K562 (cell line): ENCODE measurements around the gene SPNS1. TPM values are rescaled to one million over a fixed set of nuclear protein-coding genes. Genes with fewer than 3 reads are reported as not detected.

ENCODE experiments used
- ATAC-seq: fragments of 200-7000 bp; cut with Tn5 transposase; 3 replicates; pipeline ENCODE4 v1.9.1; 2020; ENCODE audit warnings: moderate library complexity
- BruUV-seq: library from RNA; stranded (reverse); fragments of 400-500 nt; replicated peaks from 2 replicates; lab custom pipeline; 2021; lab: Mats Ljungman, UMichigan
- CTCF ChIA-PET: fragments of 300-600 bp; formaldehyde crosslinking; extraction: SDS; loops from one replicate; lab custom pipeline; 2021; ENCODE audit warnings: low intra/inter-chr PET ratio; lab: Yijun Ruan, JAX
- POLR2A ChIA-PET: fragments of 300-600, 350-650 bp; sonication (Branson Sonifier 250); formaldehyde crosslinking; extraction: SDS; loops from one replicate; lab custom pipeline; 2021; ENCODE audit warnings: antibody characterized with exemption, inconsistent platforms; lab: Yijun Ruan, JAX
- DNase-seq, 4 experiments: peaks; one replicate each; pipeline versions ENCODE4 v3.0.0 to v3.0.0-alpha.2; 2011 to 2018; ENCODE audit warnings: low spot score in 3 of 4, mixed read lengths in 3 of 4; ENCODE audit errors: extremely low read depth in 1 of 4
- FAIRE-seq: peaks from 2 replicates; lab custom pipeline; 2011; peaks lifted over from hg19 to GRCh38; lab: Jason Lieb, UNC
- H2AFZ ChIP-seq: 2 replicates; pipeline ENCODE4 v1.6.0; 2011; ENCODE audit warnings: low read depth, low read length, control low read depth, inconsistent platforms
- H3K27ac ChIP-seq: fragments of 200-600 bp; 3 replicates; pipeline ENCODE4 v1.8.0; 2011; ENCODE audit warnings: low read depth, mild to moderate bottlenecking, control low read depth, inconsistent platforms, low read length, moderate library complexity, mixed read lengths; ENCODE audit errors: extremely low read depth
- H3K27me3 ChIP-seq, 2 experiments: fragments of 300-600 bp in 1 of 2; 2 replicates in 1 of 2; 3 replicates in 1 of 2; pipeline versions ENCODE4 v1.6.0 to v1.8.0; 2011; ENCODE audit warnings: inconsistent platforms in 2 of 2, low read length in 2 of 2, mild to moderate bottlenecking in 1 of 2, mixed read lengths in 1 of 2, moderate library complexity in 1 of 2; ENCODE audit not compliant: control insufficient read depth in 2 of 2, insufficient read depth in 2 of 2
- H3K36me3 ChIP-seq: fragments of 300-600 bp; 3 replicates; pipeline ENCODE4 v1.8.0; 2011; ENCODE audit warnings: mild to moderate bottlenecking, low read length, inconsistent platforms; ENCODE audit not compliant: control insufficient read depth, insufficient read depth
- H3K4me1 ChIP-seq, 2 experiments: fragments of 200-600 bp in 1 of 2; replicated peaks in 1 of 2; 2 replicates in 1 of 2; 3 replicates in 1 of 2; pipeline versions ENCODE4 v1.5.1 to v1.8.0; 2011; ENCODE audit warnings: inconsistent platforms in 2 of 2, low read length in 2 of 2, mild to moderate bottlenecking in 1 of 2, mixed read lengths in 1 of 2, moderate library complexity in 1 of 2; ENCODE audit not compliant: control insufficient read depth in 2 of 2, insufficient read depth in 2 of 2
- H3K4me2 ChIP-seq: 2 replicates; pipeline ENCODE4 v1.6.1; 2011; ENCODE audit warnings: low read length, control low read depth, inconsistent platforms, mixed read lengths; ENCODE audit not compliant: insufficient read depth
- H3K4me3 ChIP-seq: fragments of 200-600 bp; sonication (generic), shearing (Covaris generic); 2 replicates; pipeline ENCODE4 v1.5.1; 2016; ENCODE audit warnings: control low read depth, inconsistent platforms
- H3K79me2 ChIP-seq: fragments of 200-600 bp; 3 replicates; pipeline ENCODE4 v1.8.0; 2011; ENCODE audit warnings: low read length, inconsistent platforms; ENCODE audit not compliant: control insufficient read depth, insufficient read depth
- H3K9ac ChIP-seq, 2 experiments: 2 replicates each; pipeline versions ENCODE4 v1.6.0 to v1.6.1; 2011; ENCODE audit warnings: low read depth in 2 of 2, low read length in 2 of 2, control low read depth in 1 of 2, inconsistent platforms in 1 of 2, mild to moderate bottlenecking in 1 of 2, mixed read lengths in 1 of 2; ENCODE audit not compliant: insufficient read depth in 1 of 2
- H3K9me1 ChIP-seq: one replicate; pipeline ENCODE4 v1.6.0; 2011; ENCODE audit warnings: inconsistent platforms, mild to moderate bottlenecking, low read length, moderate library complexity; ENCODE audit not compliant: control insufficient read depth, insufficient read depth
- H3K9me3 ChIP-seq: replicated peaks from 2 replicates; pipeline ENCODE4 v1.5.1; 2011; ENCODE audit warnings: low read depth, low read length, inconsistent platforms; ENCODE audit not compliant: control insufficient read depth, insufficient read depth
- H4K20me1 ChIP-seq: replicated peaks from 2 replicates; pipeline ENCODE4 v1.6.1; 2011; ENCODE audit warnings: low read length, inconsistent platforms, mixed read lengths; ENCODE audit not compliant: control insufficient read depth, insufficient read depth
- BHLHE40 ChIP-seq: IDR thresholded peaks from 2 replicates; pipeline ENCODE4 v1.6.1; 2011; ENCODE audit warnings: low read length, improper control_type of control experiment
- FOXJ3 ChIP-seq: sonication (generic); formaldehyde crosslinking; IDR thresholded peaks from 2 replicates; pipeline ENCODE4 v1.4.0; 2020; ENCODE audit warnings: mild to moderate bottlenecking, missing genetic modification reagents
- NONO ChIP-seq, 2 experiments: fragments of 200-400 bp in 1 of 2; fragments of 450-650 bp in 1 of 2; formaldehyde crosslinking in 1 of 2; IDR thresholded peaks; 2 replicates each; pipeline ENCODE4 v1.6.1; 2017; ENCODE audit warnings: low read depth in 2 of 2, mild to moderate bottlenecking in 2 of 2, moderate library complexity in 2 of 2, low read length in 1 of 2
- SETDB1 ChIP-seq: IDR thresholded peaks from one replicate; pipeline ENCODE4 v1.6.1; 2012; ENCODE audit warnings: low read length, control low read depth, inconsistent platforms
- ZNF696 ChIP-seq: fragments of 250-450 bp; sonication (Bioruptor Pico); conservative IDR thresholded peaks from 2 replicates; pipeline ENCODE4 v1.4.0; 2020; ENCODE audit warnings: mild to moderate bottlenecking, moderate library complexity
- WGBS: fragments of 100-300 bp; shearing (Covaris generic); methylation state at CpG from one replicate; pipeline ENCODE4 v1.1.6; 2016; ENCODE audit warnings: low coverage, mixed read lengths; ENCODE audit not compliant: insufficient coverage; ENCODE audit errors: missing lambda C conversion rate; 5-methylcytosine and 5-hydroxymethylcytosine counted together
- in situ Hi-C: fragments of 300-500 bp; cut with MboI; formaldehyde crosslinking; loops from 4 replicates; pipeline ENCODE4 v1.15.0; 2018; ENCODE audit warnings: inconsistent platforms, mixed read lengths
- intact Hi-C: fragments of 100-400 bp; cut with micrococcal nuclease; formaldehyde crosslinking; loops from 2 replicates; pipeline ENCODE4 v1.14.2; 2022
- polyA plus RNA-seq, 8 experiments: library from polyadenylated mRNA; depleted of rRNA in 4 of 8; stranded (reverse) in 5 of 8; unstranded in 3 of 8; fragments of >200 nt; fragmentation: Nextera tagmentation in 2 of 8; fragmentation: Illumina TruSeq in 1 of 8; extraction: Ambion mirVana in 2 of 8; extraction: Trizol in 1 of 8; gene quantifications; 2 replicates each; pipeline versions ENCODE4 v1.2.1 to v1.2.3, GENCODE V29; 2011 to 2014; ENCODE audit warnings: inconsistent platforms in 1 of 8, missing spikeins in 1 of 8
- total RNA-seq, 7 experiments: library from RNA; depleted of rRNA in 6 of 7; stranded (reverse); fragments of >200 nt in 6 of 7; fragmentation: Illumina TruSeq in 2 of 7; extraction: Trizol in 2 of 7; gene quantifications; 2 replicates each; pipeline versions ENCODE4 v1.2.1 to v1.2.3, GENCODE V29; 2011 to 2021; ENCODE audit warnings: low replicate concordance in 1 of 7
- TF ChIP-seq, protein P1 (sequence below): fragments of 450-650 bp; IDR thresholded peaks from 2 replicates; pipeline ENCODE4 v1.7.1; 2018; ENCODE audit warnings: mild to moderate bottlenecking, low read depth; ENCODE audit not compliant: partially characterized antibody
- TF ChIP-seq, protein P2 (sequence below), 3 experiments: IDR thresholded peaks in 2 of 3; conservative IDR thresholded peaks in 1 of 3; 2 replicates each; pipeline ENCODE4 v1.5.1; 2011 to 2012; ENCODE audit warnings: low read length in 3 of 3, mild to moderate bottlenecking in 3 of 3, control low read depth in 2 of 3, improper control_type of control experiment in 1 of 3, inconsistent platforms in 1 of 3, low read depth in 1 of 3, mixed read lengths in 1 of 3, moderate library complexity in 1 of 3; ENCODE audit not compliant: insufficient read depth in 2 of 3
- TF ChIP-seq, protein P3 (sequence below): fragments of 250-450 bp; sonication (Bioruptor Pico); IDR thresholded peaks from 2 replicates; pipeline ENCODE4 v1.4.0; 2020

The SPNS1 gene
- total and polyA plus RNA-seq, 9 of the 15 experiments (the other 6 are each of a cell fraction or from before 2014, with no cell fraction given): 0.58 to 64.9 (median 13.7) TPM

DNA sequence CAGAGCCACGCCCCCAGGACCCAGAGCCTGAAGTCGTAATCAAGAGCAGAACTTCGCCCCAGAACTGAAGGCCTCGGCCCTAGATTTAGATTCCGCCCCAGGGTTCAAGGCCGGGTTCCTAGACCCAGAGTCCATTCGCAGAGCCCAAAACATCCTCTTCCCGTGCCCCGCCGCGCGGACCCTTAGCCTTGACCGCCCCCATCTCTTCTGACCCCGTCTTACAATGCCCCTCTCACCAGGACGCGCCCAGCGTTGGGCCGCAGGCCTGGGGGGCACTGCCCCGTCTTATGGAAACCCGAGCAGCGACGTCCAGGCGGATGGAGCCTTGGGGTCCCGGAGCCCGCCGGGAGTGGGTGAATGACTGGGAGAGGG, 37.8 kb upstream of the SPNS1 start (continued):
- TF ChIP-seq FOXJ3 (CRISPR knock-in tag): no peak
- no peak for TF ChIP-seq SETDB1
- TF ChIP-seq, protein P1, sequence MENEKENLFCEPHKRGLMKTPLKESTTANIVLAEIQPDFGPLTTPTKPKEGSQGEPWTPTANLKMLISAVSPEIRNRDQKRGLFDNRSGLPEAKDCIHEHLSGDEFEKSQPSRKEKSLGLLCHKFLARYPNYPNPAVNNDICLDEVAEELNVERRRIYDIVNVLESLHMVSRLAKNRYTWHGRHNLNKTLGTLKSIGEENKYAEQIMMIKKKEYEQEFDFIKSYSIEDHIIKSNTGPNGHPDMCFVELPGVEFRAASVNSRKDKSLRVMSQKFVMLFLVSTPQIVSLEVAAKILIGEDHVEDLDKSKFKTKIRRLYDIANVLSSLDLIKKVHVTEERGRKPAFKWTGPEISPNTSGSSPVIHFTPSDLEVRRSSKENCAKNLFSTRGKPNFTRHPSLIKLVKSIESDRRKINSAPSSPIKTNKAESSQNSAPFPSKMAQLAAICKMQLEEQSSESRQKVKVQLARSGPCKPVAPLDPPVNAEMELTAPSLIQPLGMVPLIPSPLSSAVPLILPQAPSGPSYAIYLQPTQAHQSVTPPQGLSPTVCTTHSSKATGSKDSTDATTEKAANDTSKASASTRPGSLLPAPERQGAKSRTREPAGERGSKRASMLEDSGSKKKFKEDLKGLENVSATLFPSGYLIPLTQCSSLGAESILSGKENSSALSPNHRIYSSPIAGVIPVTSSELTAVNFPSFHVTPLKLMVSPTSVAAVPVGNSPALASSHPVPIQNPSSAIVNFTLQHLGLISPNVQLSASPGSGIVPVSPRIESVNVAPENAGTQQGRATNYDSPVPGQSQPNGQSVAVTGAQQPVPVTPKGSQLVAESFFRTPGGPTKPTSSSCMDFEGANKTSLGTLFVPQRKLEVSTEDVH: no peak

DNA sequence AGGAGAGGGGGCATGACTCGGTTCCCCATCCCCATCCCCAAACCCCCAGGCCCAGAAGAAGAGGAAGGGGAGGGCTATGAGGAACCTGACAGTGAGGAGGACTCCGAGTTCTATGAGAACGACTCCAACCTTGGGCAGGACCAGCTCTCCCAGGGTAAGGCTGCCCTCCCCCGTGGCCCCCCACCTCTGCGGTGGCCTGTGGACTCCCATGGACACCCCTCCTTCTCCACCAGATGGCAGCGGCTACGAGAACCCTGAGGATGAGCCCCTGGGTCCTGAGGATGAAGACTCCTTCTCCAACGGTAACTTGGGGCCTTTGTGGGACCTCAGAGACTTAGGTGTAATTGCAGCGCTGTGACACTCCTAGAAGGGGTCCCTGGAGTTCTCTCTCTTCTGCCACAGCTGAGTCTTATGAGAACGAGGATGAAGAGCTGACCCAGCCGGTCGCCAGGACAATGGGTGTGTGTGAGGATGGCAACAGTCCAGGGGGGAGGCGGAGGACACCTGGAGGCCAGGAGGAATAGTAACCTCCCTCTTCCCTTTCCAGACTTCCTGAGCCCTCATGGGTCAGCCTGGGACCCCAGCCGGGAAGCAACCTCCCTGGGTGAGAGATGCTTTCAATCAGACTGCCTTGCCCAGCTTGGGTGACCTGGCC, 37.2 kb upstream of the SPNS1 start:
- Histone ChIP-seq H3K4me2 (no peak overlapping the region), H3K36me3 (no peaks in the 10 kb centered on the region), H3K27me3 (no peaks in the 10 kb centered on the region), H3K4me1 (peaks cover 8 to 44% of the 10 kb centered on the region in 2 experiments; a peak in 4 of 5 replicates), H3K27ac (no peak overlapping the region), H3K4me3 (no peak overlapping the region), H3K9me1 (no peaks in the 10 kb centered on the region), H3K9ac (peak overlapping the region in 1 of 2 experiments; percentile 72; a peak in 3 of 4 replicates), H2AFZ (peak overlapping the region; percentile 89), H4K20me1 (no peaks in the 10 kb centered on the region), H3K9me3 (no peaks in the 10 kb centered on the region), H3K79me2 (peaks cover 9% of the 10 kb centered on the region)
- DNase-seq (no peak), FAIRE-seq (no peak), ATAC-seq (0 out of 3 replicates have a peak, but pooled peaks have one; percentile 5)
- BruUV-seq: no TSS peak
- ChIA-PET CTCF (interaction anchor here (1.4 kb wide), 1 partner anchor 8 kb away, joined by 4 read pairs; no protein-coding TSS in a partner anchor), POLR2A (interaction anchor here (1.2 kb wide), 1 partner anchor 97 kb away, joined by 4 read pairs; no protein-coding TSS in a partner anchor)
- intact Hi-C loops: loop anchor here (5.0 kb wide), 1 partner anchor 55 kb away; no protein-coding TSS in a partner anchor
- WGBS: 62% methylated on average over 12 of the region's 14 CpGs
- in situ Hi-C loops: loop anchor here (25.0 kb wide), 1 partner anchor 500 kb away; no protein-coding TSS in a partner anchor
- TF ChIP-seq, protein P2, sequence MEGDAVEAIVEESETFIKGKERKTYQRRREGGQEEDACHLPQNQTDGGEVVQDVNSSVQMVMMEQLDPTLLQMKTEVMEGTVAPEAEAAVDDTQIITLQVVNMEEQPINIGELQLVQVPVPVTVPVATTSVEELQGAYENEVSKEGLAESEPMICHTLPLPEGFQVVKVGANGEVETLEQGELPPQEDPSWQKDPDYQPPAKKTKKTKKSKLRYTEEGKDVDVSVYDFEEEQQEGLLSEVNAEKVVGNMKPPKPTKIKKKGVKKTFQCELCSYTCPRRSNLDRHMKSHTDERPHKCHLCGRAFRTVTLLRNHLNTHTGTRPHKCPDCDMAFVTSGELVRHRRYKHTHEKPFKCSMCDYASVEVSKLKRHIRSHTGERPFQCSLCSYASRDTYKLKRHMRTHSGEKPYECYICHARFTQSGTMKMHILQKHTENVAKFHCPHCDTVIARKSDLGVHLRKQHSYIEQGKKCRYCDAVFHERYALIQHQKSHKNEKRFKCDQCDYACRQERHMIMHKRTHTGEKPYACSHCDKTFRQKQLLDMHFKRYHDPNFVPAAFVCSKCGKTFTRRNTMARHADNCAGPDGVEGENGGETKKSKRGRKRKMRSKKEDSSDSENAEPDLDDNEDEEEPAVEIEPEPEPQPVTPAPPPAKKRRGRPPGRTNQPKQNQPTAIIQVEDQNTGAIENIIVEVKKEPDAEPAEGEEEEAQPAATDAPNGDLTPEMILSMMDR (IDR thresholded peaks at IDR 0.05 in 2 of 3, conservative IDR thresholded peaks at IDR 0.05 in 1 of 3; ENCODE audit: insufficient read depth in 2 of 3, low read depth in 1 of 3, low read length in 3 of 3): peak in 2 of 3 experiments; percentile 5 to 17; a peak in 1 of 6 replicates
- TF ChIP-seq BHLHE40: no peak
- TF ChIP-seq NONO (IDR thresholded peaks at IDR 0.05; ENCODE audit: low read depth in 2 of 2, low read length in 1 of 2): no peak
- TF ChIP-seq, protein P3, sequence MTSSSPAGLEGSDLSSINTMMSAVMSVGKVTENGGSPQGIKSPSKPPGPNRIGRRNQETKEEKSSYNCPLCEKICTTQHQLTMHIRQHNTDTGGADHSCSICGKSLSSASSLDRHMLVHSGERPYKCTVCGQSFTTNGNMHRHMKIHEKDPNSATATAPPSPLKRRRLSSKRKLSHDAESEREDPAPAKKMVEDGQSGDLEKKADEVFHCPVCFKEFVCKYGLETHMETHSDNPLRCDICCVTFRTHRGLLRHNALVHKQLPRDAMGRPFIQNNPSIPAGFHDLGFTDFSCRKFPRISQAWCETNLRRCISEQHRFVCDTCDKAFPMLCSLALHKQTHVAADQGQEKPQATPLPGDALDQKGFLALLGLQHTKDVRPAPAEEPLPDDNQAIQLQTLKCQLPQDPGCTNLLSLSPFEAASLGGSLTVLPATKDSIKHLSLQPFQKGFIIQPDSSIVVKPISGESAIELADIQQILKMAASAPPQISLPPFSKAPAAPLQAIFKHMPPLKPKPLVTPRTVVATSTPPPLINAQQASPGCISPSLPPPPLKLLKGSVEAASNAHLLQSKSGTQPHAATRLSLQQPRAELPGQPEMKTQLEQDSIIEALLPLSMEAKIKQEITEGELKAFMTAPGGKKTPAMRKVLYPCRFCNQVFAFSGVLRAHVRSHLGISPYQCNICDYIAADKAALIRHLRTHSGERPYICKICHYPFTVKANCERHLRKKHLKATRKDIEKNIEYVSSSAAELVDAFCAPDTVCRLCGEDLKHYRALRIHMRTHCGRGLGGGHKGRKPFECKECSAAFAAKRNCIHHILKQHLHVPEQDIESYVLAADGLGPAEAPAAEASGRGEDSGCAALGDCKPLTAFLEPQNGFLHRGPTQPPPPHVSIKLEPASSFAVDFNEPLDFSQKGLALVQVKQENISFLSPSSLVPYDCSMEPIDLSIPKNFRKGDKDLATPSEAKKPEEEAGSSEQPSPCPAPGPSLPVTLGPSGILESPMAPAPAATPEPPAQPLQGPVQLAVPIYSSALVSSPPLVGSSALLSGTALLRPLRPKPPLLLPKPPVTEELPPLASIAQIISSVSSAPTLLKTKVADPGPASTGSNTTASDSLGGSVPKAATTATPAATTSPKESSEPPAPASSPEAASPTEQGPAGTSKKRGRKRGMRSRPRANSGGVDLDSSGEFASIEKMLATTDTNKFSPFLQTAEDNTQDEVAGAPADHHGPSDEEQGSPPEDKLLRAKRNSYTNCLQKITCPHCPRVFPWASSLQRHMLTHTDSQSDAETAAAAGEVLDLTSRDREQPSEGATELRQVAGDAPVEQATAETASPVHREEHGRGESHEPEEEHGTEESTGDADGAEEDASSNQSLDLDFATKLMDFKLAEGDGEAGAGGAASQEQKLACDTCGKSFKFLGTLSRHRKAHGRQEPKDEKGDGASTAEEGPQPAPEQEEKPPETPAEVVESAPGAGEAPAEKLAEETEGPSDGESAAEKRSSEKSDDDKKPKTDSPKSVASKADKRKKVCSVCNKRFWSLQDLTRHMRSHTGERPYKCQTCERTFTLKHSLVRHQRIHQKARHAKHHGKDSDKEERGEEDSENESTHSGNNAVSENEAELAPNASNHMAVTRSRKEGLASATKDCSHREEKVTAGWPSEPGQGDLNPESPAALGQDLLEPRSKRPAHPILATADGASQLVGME: 0 out of 2 replicates have a peak, but pooled peaks have one; percentile 10
- TF ChIP-seq ZNF696 (CRISPR knock-in tag): no peak
